Smooth muscle cell of the brain vasculature (primary cell): ENCODE data around the gene CHRNA3.
A peak's percentile ranks its signal among the peaks of the same experiment; 100 is the strongest.

ENCODE experiments used
- DNase-seq: peaks from one replicate; pipeline ENCODE4 v3.0.0-alpha.2; 2012; ENCODE audit warnings: low read depth, low spot score

CHRNA3 gene

DNA sequence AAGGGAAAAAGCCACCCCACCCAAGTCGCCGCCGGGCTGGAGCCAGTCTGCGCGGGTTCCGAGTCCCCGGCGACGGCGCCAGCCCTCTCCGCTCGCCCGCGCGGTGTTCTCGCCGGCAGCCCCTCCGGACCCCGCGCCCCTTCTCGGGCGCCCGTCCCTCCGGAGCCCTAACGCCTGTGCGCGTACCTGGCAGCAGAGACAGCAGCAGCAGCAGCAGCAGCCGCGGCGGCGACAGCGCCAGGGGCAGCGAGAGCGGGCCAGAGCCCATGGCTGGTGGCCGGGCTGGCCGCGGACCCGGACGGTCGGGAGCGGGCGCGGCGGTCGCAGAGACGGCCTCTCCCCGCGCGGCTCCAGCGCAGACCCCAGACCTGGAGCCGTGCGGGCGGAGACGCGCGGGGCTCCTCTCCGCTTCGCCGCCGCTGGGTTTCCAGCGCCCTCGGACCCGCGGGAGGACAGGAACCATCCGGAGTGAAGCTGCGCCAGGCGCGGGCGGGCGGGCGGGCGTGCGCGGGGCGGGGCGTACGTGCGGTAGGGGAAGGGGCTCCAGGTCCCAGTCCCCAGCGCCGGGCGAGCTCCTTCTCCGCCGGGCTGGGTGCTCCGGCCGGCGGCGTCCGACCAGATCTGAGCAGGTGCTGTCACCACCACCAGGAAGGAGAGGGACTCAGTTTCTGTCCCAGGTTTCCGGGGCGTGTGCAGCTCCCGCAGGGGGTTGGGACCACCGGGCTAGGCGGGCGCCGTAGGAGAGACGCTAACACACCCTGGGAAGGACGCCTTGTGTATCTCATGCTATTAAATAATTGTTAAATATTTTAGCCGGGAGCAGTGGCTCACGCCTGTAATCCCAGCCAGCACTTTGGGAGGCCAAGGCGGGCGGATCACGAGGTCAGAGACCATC lies at the start of gene CHRNA3:
Gene CHRNA3 (minus strand): TSS at position 470 of the 895 bp plus-strand sequence. CDS start 202 bp downstream, at position 268.
- DNase-seq, result no peak

DNA sequence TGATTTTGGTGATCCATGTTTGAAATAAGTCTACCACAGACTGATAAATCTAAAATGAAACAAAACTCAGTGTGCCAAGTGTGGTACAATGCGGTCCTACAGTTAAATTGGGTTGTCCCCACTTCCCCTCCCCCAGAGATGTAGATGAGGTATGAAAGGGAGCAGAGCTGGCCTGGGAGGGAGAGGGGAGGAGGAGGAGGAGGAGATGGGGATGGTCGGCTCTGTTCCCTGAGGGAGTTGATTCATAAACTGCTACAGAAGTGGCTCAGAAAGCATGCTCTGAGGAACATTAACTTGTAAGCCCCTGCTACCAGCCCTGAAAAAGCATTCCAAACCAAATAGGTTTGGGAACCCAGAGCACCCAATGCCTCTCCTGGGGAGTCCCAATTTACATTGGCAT lies 48.2 kb upstream of the CHRNA3 start:
- no peak for DNase-seq

- no peak for DNase-seq
Measured at GRCh38 chr15:78667578-78668236, 46.9 kb upstream of the CHRNA3 start.

DNA sequence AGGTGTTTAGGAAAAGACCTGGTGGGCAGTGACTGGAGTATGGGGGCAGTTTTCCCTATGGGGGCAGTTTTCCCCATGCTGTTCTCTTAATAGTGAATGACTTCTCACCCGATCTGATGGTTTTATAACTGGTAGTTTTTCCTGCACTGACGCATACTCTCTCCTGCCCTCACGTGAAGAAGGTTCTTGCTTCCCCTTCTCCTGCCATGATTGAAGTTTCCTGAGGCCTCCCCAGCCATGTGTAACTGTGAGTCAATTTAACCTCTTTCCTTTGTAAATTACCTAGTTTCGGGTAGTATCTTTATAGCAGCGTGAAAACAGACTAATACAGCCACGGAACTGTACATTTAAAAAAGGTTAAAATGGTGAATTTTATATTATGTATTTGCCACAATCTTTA lies 45.2 kb upstream of the CHRNA3 start:
- no peak for DNase-seq

- no peak for DNase-seq
Measured at GRCh38 chr15:78663703-78664102, 42.9 kb upstream of the CHRNA3 start.

DNA sequence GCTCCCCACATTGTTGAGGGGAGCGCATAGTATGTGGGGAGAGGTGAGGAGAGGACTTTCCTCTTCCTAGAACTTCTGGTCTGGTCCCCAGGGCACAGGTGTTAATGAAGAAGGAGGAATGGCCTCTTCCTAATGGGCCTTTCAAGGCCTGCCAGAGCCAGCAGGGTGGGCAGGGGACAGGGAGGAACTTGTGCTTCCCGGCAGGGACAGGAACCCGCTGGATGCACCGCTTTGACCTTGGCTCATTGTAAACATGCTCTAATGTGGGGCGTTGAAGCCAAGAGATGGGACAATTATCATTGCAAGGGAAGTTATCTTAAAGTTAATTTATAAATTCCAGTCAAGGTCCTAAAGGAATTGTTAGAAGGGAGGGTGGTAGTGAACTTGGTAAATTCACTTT lies 41.2 kb upstream of the CHRNA3 start:
- DNase-seq, result no peak

- DNase-seq, result no peak
Measured at GRCh38 chr15:78661001-78661400, 40.2 kb upstream of the CHRNA3 start.

GRCh38 chr15:78660584-78660983 lies 39.8 kb upstream of the CHRNA3 start:
- no peak for DNase-seq

- no peak for DNase-seq
Measured at GRCh38 chr15:78658823-78659222, 38.0 kb upstream of the CHRNA3 start.

- DNase-seq, result no peak
Measured at GRCh38 chr15:78654272-78654671, 33.5 kb upstream of the CHRNA3 start.

DNA sequence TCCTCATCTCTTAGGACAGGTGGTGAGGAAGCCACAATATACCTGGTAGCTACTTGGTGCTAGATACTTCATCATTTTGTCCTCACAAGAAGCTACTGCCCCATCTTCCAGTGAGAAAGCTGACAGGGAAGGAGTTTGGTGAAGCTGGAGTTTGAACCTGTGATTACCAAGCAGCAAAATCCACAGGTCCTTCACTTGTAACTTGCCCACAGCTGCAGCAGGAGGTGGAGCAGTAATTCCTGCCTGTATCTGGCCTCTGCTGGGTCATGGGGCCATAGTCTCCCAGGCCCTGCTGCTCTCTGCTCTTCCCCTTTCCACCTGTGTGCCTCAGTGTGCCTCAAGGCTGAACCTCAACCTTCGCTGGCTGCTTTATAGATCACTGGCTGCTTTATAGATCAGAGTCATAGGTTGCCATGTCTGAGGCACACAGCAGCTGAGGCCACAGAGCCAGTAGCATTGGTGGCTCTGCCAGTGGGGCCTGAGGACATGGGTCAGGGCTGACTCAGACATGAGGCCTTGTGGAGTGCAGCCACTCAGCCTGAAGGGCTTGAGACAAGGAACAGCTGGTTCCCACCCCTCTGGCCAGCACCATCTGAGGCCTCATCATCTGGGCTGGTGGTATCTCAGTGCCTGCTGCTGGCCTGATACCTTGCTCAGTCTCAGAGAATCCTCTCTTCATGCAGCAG lies 31.3 kb upstream of the CHRNA3 start:
- DNase-seq, result no peak

GRCh38 chr15:78651007-78651406 lies 30.2 kb upstream of the CHRNA3 start:
- DNase-seq, result no peak

DNA sequence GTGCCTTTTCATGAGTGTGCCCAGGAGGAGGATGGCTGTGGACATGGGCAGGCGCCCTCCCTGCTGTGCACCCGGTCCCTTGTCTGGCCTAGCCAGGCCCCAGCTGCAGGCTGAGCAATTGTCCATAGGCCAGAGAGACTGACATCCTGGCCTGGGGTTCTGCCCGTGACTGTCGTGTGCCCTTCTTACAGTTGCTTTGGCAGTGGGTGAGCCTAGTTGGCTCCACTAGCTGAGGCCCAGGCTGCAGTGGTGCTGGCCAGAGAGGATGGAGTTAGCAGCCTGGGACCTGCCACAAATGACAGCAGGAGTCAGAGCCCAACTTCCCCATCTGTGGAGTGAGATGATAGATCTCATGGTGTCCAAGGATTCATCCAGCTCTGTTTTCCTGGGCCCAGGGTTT lies 29.2 kb upstream of the CHRNA3 start:
- no peak for DNase-seq

DNA sequence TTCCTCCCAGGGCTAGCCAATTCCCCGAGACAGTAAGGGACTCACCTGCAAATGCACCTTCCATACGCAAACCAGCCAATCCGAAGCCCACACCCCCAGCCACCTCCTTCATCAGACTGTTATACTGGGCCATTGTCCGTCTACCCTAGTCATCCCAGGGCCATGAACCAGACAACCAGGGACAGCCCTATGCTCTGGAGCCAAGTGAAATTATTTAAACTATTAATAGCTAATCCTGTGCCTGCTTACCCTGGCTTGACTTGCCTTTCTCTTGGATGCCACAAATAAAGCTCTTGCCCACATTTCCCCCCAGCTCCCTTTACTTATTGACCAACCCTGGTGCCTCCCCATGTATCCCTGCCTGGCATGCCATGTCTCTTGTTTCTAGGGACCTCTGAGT lies 24.2 kb upstream of the CHRNA3 start:
- no peak for DNase-seq

GRCh38 chr15:78642331-78642730 lies 21.5 kb upstream of the CHRNA3 start:
- DNase-seq, result no peak

GRCh38 chr15:78641749-78642275 lies 21.0 kb upstream of the CHRNA3 start:
- no peak for DNase-seq

GRCh38 chr15:78641102-78641748 lies 20.4 kb upstream of the CHRNA3 start, which contains the start of gene CHRNB4:
Gene CHRNB4, minus strand, starts transcription at chr15:78641210. Its CDS starts 77 bp downstream, at chr15:78641133.
- DNase-seq, result no peak

DNA sequence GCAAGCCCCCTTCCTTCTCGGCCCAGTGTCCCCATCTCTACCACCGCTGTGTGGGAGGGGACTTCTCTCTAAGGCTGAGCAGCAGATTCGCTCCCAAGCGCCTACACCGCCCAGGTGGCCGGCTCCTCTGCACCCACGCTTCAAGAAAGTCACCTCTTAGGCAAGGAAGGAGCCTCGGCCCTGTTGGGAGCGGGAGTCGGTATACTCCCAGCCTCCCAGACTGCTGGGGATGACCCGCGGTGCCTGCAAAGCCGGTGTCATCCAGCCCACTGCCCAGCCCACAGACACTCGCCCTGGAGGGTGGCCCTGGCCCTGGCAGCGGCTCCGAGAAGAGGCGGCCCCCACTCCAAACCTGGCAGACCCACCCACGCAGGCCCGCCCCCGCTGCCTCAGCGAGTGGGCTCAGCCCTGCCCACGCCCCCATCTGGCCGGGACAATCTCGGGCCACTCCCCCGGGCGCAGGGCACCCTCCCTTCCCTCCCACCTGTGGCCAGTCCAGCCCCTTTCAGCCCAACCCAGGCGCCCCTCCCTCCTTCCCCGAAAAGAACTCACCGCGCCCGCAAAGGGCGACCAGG lies 19.8 kb upstream of the CHRNA3 start:
- no peak for DNase-seq

DNA sequence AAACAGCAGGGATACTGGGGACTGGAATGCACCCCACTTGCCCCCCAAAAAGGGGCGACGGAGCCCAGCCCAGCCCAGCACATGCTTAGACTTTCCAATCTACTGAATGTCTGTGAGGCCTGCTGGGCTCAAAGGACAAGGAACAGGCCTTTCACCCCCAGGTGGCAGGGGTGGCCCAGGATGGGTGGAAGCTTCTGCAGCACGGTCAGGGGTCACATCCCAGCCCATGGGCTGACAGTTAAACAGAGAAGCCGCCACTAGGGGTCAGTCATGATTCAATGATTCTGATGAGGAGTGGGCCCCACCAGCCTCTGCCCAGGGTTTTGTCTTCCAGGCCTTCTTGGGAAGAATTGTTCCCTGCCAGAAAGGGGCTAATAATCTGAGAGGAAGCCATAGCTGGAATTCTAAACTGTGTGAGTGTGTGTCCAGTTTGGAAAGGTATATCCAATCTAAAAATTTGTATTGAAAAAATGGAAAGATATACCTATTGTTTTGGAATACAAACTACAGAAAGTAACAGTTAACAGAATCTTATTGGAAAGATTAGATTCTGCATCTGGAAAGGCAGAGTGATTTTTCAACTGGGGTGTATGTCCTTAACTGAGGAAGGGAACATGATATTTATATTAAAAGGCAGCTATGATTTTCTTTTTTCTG lies 18.0 kb upstream of the CHRNA3 start:
- peak; percentile 15 for DNase-seq

DNA sequence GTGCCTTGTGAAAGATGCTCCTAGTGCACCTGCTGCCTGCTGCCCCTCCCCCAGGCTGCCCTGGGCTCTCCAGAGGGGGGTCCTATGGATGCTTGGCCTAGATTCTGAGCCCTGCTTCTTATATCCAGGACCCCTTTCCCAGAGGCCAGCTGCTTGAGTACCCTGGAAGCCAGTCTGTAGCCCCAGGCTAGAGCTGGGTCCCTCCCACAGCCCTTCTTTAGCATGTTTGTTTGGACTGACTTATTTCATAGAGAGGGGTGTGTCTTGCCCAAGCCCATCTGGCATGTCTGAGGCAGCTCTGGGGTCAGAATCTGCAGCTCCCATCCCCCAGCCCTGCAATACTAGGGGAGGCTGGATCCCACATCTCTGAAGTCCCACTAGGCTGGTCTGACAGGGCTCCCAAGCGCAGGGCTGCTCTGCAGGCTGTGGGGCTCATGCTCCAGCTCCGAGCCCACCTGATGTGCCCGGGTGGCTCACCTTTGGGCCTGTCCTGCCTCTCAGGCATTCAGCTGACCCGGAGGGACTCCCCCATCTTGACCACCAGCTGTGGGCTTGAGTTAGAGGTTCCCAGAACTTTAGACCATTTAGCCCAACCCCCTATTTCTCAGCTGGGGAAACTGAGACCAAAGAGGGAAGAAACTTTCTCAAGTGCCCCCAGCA lies 17.1 kb upstream of the CHRNA3 start:
- DNase-seq, result no peak
